NOMO-1 (cell line): Measurements from ENCODE around the gene CS.

Source experiments
- DNase-seq, 2 experiments: peaks; one replicate each; lab custom pipeline; 2025; ENCODE audit not compliant: unreplicated experiment in 2 of 2; lab: John Stamatoyannopoulos, UW

Gene CS

DNA sequence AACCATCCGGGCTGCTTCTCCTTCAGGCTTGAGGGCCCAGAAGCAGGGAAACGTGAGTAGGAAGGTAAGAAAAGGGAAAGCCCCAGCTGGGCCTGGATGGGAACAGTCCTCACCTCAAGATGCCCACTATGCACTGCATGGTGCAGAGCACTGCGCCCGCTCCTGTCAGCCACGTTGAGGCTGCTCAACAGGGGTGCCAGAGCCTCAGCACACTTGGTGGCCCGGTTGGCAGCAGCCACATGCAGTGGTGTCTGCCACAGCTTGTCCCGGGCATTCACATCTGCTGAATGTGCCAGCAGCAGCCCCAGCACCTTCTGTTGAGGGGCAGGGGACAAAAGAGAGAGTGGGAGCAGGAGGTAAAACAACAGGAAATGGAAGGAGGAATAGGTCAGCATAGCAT, 44.5 kb downstream of the CS start:
- no peak for DNase-seq

DNA sequence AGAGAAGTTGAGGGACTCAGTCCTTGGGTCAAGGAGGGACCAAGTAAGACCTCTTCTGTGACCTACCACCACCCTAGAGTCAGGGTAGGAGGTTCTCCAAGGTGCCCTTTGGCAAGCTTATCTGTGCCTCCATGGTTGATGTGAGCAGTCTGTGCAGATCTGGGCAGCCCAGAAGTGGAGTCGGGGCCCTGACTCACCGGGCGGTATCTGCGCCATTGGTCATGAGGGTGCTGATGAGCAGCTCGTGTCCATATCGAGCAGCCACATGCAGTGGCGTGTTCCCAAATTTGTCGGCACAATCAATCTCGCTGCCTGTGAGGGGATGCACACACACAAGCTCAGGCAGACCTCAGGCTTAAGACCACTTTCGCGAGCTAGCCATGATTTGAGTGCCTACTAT, 47.0 kb downstream of the CS start:
- DNase-seq = no peak

DNA sequence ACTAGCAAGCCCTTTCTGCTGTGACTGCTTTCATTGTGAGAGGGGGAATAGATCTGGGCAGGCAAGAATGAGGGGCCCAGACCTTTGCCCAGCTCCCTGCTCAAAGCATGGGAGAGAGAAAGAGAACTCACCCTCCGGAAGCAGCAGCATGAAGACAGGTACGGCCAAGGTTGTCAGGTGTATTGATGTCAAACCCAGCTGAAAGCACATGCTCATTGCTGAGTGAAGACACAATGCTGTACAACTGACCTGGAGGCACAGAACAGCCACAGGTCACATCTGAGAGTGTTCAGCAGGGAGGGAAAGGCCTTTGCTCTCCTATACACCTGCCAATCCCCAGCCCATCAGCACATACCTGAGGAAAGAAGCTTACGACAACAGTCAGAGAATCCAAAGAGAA, 47.5 kb downstream of the CS start:
- DNase-seq = no peak

DNA sequence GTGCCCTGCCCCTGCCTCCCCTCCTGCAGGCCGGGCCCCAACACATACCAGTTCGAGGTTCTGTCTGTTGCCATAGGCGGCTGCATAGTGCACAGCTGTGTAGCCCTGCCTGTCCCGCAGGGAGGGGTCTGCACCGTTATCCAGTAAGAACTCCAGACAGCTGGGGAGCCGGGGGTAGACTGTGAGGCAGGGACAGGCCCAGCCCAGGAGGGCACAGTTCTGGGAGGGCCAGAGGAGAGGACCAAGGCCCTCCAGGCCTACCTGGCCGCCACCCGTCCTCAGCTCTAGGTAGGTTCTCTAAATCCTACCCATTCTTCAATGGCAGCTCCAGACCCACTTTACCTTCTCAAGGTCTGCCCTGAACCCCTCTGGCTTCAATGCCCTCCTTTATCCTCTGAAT, 51.4 kb downstream of the CS start:
- no peak for DNase-seq

DNA sequence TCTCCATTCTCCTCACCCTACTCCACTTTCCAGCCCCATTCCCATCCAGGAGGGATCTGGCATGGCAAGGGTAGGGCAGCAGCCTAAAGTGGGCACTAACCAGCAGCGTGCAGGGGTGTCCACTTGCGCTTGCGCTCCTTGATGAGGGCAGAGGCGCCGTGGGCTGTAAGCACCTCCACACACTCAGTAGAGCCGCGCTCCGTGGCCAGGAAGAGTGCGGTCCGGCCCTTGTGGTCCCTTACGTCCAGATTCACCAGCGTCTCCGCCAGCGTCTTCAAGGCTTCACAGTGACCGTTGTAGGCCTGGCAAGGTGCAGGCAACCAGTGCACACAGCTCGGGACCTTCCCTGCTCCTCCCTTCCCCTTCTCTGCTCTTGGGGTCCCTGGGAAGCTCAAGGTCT, 52.2 kb downstream of the CS start:
- no peak for DNase-seq

DNA sequence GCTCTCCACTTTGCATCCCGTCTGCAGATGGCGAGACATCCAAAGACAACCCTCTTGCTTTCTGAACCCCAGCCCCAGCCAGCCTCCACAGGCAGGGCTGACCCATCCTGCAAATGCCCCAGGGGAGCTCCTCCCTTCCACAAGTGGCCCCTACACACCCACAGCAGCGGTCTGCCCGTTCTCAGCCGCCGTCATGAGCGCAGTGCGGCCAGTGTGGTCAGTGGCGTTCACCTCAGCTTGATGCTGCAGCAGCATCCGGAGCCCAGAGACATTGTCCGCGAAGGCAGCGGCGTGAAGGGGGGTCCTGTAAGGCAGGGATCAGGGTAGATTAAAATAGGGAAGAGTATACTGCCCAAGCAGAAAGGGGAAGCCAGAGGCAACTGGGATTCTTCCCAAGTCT, 55.6 kb downstream of the CS start:
- no peak for DNase-seq

DNA sequence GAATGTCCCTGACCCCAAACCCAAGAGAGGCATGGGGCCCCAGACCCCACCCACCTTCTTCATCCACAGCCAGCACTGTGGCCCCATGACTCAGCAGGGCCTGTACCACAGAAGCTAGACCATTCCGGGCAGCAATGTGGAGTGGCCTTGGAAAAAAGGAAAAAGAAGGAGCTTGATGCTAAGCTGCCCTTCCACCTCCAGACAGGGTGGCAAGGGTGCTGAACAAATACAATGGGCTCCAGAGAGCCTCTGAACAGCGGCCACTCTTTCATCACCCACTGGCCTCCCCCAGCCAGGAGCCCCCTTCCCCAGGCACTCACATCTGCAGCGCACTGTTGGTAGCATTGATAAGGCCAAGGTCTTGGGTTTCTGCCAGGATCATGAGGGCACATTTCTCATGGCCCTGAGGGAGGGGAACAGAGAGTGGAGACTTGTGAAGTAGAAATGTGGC, 56.4 kb downstream of the CS start:
- no peak for DNase-seq

DNA sequence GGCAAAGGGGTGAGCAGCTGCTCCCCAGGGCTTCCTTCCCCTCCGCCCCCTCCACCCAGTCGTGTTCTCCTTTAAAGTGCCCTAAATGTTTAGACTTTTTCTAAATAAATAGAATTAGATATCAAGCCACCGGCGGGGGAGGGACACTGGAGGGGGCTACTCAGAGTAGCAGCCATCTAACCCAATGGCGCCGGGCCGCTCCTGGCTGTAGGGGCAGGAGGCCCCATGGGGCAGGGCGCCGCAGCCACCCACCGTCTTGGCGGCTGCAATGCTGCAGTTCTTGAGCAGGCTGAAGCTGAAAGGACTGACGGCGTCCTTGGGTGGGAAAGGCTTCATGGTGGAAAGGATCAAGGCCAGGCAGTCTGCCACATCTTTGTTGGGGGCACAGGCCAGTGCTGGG, 57.1 kb downstream of the CS start:
- no peak for DNase-seq

DNA sequence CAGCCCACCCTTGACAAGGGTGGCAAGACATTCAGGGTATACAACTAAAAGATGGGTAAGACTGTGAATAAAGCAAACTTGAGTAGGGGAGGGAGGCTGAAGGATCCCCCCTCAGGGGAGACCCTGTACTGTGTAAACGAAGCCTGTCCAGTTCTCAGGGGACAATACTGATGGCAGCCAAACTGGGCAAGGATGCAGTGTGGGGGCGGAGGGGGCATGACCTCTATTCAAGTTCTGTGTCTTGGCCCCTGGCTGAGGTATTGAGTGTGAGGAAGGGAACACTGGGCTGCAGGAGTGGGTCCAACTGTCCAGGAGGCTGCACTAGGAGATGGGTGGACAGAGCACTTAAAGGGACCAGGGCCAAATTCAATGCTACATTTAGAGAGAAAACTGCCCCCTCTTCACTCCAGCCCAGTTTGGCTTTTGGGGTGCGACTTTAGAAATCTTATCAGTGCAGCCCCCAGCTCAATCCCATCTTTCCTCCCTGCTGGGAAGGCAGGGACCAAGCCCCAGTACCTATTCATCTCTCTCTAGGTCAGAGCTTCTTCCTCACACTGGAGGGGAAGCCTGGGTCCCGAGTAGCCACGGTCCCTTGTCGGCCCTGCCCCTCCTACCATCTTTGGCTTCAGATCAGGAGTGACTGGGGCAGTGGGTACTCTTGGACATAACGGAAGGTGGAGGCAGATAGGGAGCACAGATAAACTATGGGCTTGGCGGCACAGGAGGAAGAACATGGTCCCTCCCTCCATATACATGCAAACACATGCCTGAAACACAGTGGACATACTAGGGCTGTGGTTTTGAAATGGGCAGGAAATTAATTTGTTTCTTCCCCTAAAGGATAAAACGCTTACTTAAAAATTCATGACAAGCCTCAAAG, 58.5 kb downstream of the CS start:
- DNase-seq = no peak

DNA sequence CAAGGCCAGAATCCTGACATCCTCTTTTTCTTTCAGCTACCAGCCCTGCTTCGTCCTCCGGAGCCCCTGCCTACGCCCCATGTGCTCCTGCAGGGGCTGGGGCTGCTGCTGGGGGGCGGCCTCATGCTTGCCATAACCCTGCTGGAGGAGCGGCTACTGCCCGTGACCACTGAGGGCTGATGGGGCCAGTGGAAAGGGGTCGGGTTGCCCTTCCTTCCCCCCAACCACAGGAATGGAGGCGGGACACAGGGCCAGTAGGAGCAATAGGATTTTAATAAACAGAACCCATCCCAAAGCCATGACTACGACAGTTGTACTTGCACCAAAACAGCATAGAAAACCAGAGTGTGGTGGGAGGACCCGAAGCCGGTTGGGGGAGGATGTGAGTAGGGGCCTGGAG, 62.6 kb downstream of the CS start:
- DNase-seq = no peak

DNA sequence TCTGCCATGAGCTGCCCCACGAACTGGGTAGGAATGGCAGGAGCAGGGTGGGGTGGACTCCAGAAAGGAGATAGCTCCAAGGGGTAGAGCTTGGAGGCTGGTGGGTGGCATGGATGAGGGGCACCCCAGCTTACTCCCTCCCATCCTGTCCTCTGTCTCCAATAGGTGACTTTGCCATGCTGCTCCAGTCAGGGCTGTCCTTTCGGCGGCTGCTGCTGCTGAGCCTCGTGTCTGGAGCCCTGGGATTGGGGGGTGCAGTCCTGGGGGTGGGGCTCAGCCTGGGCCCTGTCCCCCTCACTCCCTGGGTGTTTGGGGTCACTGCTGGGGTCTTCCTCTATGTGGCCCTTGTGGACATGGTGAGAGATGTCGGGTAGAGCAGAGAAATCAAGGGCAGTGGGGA, 63.1 kb downstream of the CS start:
- no peak for DNase-seq

DNA sequence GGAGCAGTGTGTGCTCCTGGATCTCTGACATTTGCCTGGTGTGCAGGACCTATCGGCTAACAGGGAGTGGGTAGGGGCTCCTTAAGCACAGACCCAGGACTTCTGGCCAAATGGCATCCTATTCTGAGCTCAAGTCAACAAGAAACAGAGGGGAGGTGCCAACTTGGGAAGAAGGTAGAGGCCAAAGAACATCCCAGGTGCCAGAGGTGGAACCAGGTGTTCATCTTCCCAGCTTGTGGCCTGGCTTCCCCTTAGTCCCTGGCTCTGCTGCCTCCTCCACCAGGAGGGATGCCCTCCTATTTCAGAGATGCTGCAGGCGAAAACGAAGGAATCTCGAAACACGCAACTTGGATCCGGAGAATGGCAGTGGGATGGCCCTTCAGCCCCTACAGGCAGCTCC, 64.0 kb downstream of the CS start:
- DNase-seq = no peak

DNA sequence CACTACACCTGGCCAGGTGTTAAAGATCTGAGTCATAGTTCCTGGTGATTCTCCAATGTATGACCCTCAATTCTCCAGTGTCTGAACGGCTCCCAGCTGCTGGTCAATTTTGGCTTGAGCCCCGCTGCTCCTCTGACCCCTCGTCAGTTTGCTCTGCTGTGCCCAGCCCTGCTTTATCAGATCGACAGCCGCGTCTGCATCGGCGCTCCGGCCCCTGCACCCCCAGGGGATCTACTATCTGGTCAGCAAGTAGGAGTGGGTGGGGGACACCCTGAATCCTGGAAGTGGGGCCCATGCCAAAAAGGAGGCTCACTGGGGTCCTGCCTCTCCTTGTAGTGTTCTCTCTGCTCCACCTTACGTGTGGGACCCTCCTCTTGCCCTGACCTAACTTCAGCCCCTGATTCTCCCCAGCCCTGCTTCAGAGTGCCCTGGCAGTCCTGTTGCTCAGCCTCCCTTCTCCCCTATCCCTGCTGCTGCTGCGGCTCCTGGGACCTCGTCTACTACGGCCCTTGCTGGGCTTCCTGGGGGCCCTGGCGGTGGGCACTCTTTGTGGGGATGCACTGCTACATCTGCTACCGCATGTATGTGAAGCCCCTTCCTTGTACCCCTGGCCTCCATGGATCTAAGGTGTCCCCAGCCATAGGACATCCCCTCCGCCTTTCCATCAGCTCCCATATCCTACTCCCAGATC, 65.2 kb downstream of the CS start:
- DNase-seq = no peak

DNA sequence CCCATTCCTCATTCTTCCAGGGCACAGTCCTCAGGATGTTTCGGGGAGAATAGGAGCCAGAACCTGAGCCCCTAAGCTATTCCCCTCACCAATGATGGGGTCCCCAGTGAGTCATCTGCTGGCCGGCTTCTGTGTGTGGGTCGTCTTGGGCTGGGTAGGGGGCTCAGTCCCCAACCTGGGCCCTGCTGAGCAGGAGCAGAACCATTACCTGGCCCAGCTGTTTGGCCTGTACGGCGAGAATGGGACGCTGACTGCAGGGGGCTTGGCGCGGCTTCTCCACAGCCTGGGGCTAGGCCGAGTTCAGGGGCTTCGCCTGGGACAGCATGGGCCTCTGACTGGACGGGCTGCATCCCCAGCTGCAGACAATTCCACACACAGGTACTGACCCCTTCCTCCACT, 68.9 kb downstream of the CS start:
- DNase-seq = no peak

DNA sequence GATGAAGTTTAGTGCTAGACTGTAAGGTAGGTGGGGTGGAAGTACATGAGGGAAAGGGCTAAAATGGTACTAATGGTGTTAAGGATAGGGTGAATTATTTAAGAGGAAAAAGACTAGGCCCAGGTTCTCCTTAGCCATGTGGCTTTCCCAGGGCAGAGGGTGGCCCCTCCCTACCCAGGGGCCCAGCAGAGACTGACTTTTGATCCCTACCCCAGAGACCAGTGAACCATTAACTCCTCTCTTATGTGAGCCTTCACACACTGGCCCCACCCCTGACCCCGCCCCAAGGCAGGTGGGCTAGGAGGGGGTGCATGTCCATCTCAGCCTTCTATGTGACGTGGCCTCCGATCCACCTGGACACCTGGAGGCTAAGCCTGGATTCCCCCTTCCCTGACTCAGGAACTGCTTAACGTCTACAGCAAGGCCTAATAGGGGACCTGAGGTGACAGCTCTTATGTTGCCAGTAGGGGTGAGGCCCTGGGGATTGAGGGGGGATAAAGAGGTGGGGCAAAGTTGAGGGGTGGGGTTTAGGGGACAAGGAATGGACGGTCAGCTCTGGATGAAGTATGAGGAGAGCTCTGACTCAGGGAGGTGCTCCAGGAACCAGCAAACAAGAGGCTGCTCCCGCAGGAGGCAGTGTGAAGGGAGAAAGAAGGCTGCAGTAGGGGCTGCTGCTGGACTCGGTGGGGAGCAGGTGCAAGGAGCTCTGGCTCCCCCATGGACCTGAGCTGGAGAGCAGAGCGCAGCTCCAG, 69.5 kb downstream of the CS start:
- no peak for DNase-seq

DNA sequence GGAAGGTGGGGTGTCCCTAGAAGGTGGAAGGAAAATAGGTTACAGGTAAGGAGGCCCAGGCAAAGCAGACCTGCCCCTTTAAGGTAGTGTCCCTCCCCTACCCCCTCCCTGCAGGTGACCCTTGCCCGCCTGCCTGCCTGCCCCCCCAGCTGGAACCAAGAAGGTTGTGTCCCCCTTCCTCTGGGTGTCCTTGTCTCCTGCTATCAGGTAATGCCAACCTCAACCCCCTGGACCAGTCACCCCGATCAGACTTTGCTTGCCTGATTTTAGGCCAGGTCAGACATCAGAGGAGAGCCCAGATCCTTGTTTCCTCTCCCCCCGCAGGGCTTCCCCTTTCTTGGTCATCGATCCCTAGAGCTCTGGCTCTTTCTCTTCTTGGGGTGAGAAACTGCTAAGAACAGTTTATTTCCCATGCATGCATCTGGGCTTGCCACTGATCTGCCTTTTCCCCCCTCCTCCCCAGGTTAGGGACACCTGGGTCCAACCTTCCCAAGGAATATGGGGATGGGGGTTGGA, 70.2 kb downstream of the CS start, which contains the start of gene SLC39A5:
TSS of gene SLC39A5 (plus strand) at position 136 of the 516 bp plus-strand sequence. CDS start 1,224 bp downstream, outside the sequence.
- DNase-seq = no peak

DNA sequence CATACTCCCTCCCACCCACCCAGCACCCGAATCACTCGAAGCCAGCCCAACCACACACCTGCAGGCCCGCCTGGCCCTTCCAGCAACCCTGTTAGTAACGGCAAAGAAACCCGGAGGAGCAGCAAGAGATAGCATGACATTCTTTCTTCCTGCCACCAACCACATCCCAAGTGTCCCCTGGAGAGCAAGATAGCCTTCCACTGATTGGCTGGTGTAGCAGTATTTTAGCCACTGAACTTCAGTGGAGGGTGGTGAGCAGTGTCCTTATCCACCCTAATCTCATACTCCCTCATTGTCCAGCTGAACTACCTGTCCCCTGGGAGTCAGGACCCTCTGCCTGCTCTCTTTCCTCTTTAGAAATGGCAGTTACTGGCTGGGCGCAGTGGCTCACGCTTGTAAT, 71.0 kb downstream of the CS start:
- no peak for DNase-seq

DNA sequence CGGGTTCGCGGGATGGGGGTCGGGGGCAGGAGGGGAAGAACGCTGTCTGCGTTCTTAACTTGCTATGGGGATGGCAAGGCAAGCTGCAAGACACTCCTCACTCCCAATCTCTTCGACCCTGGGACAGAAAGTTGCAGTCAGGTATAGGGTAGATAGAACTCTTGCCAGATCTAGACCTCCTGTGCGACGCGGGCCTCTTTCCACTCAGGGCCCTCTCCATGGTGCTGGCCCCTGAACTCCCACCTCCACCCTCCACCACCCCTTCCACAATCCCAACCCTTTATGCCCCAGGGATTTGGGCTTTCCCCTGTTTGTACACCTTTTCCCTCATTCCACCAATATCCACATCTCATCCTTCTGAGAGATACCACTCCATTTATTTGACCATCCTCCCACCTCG, 75.2 kb downstream of the CS start:
- DNase-seq = no peak

DNA sequence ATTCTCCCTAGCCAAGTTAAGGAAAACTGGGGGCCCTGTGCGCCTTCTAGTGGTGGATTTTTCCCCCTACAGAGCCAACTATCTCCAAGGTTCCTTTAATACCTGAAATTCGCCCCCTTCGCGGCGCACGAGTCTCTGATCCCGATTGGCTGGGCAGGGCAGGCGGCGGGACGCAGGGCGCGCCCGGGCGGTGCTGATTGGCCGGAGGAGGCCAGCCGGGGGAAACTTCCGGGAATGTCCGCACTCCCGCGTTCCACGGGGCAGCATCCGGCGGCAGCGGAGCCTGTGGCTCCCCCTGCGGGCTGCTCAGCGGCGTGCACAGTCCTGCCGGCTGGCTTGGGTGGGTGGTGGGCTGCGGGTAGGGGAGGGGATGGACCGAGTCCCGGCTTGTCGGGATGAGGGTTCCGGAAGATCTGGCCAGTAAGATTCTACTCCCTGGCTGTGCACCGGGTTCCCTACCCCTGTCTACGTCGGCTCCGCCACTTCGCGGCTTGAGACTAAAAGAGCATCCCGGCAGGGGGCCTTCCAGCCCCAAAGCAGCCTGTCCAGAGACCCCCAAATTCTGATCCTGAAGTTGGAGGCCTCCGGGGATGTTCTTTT, 75.9 kb downstream of the CS start, which contains the start of gene NABP2:
TSS of gene NABP2 (plus strand) at position 241 of the 600 bp plus-strand sequence. CDS start 515 bp downstream, outside the sequence.
- DNase-seq = peak; percentile 96 to 97

DNA sequence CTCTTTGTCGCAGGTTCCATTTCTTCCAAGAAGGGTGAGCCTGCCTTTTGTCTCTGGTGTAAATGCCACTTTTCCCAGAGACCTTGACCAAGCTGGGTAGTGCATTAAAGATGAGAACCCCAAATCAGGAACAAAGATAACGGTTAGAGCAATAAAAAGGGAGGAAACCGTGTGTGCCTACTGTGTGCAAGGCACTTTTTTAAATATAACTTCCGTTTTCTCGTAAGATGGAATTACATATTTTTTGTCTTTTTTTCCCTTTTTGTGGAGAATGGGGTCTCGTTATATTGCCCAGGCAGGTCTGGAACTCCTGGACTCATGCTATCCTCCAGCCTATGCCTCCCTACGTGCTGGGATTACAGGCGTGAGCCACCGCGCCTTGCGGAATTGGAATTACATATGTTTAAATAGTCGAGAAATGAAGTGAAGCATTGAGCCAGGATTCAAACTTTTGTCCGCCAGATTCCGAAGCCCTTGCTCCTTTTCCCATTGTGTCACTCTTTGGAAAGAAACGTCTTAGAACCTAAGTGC, 76.5 kb downstream of the CS start:
- no peak for DNase-seq
